OCI-LY1 (cell line): ENCODE results near the gene ADAMTS17.

Experiments used
- H2AFZ ChIP-seq: fragments of 200-600 bp; sonication (generic), shearing (Covaris generic); 2 replicates; pipeline ENCODE4 v1.6.0; 2014; ENCODE audit warnings: antibody characterized with exemption, mild to moderate bottlenecking, low read length
- H3F3A ChIP-seq: fragments of 200-600 bp; sonication (generic), shearing (Covaris generic); 2 replicates; pipeline ENCODE4 v1.6.0; 2014; ENCODE audit warnings: mild to moderate bottlenecking, antibody characterized with exemption, low read length, moderate library complexity; ENCODE audit not compliant: insufficient read depth
- H3K27ac ChIP-seq: fragments of 200-600 bp; sonication (generic); 2 replicates; pipeline ENCODE4 v1.5.1; 2014; ENCODE audit warnings: low read length, mixed run types, mild to moderate bottlenecking, low read depth; ENCODE audit not compliant: poor library complexity, severe bottlenecking
- H3K27me3 ChIP-seq: fragments of 200-600 bp; sonication (generic); 2 replicates; pipeline ENCODE4 v1.6.0; 2014; ENCODE audit warnings: antibody characterized with exemption, mild to moderate bottlenecking, low read length, moderate library complexity; ENCODE audit not compliant: insufficient read depth
- H3K36me3 ChIP-seq: fragments of 200-600 bp; sonication (generic); 2 replicates; pipeline ENCODE4 v1.6.1; 2014; ENCODE audit warnings: mild to moderate bottlenecking, antibody characterized with exemption, low read length, moderate library complexity, mixed read lengths; ENCODE audit not compliant: insufficient read depth
- H3K4me1 ChIP-seq: fragments of 200-600 bp; sonication (generic); 2 replicates; pipeline ENCODE4 v1.5.1; 2014; ENCODE audit warnings: mild to moderate bottlenecking, low read length, moderate library complexity; ENCODE audit not compliant: insufficient read depth, severe bottlenecking
- H3K4me2 ChIP-seq: fragments of 200-600 bp; sonication (generic), shearing (Covaris generic); 2 replicates; pipeline ENCODE4 v1.6.1; 2014; ENCODE audit warnings: low read length
- H3K4me3 ChIP-seq: fragments of 200-600 bp; sonication (generic); 2 replicates; pipeline ENCODE4 v1.5.1; 2014; ENCODE audit warnings: low read length, low read depth, mild to moderate bottlenecking, mixed read lengths; ENCODE audit not compliant: poor library complexity, severe bottlenecking
- H3K79me2 ChIP-seq: fragments of 200-600 bp; shearing (Covaris generic); 2 replicates; pipeline ENCODE4 v1.6.1; 2016; ENCODE audit warnings: mixed run types, low read length, mixed read lengths; ENCODE audit not compliant: insufficient read depth
- H3K9ac ChIP-seq: fragments of 200-600 bp; sonication (generic), shearing (Covaris generic); 2 replicates; pipeline ENCODE4 v1.6.1; 2014; ENCODE audit warnings: mild to moderate bottlenecking, low read length, mixed read lengths
- H3K9me2 ChIP-seq: fragments of 200-600 bp; sonication (generic), shearing (Covaris generic); 2 replicates; pipeline ENCODE4 v1.6.1; 2014; ENCODE audit warnings: low read depth, mild to moderate bottlenecking, low read length, mixed read lengths
- H3K9me3 ChIP-seq: fragments of 200-600 bp; shearing (Covaris generic); 2 replicates; pipeline ENCODE4 v1.6.1; 2014; ENCODE audit warnings: low read length, mixed read lengths
- H4K20me1 ChIP-seq: fragments of 200-600 bp; sonication (generic), shearing (Covaris generic); 2 replicates; pipeline ENCODE4 v1.6.0; 2016; ENCODE audit warnings: mild to moderate bottlenecking, low read length; ENCODE audit not compliant: insufficient read depth
- CTCF ChIP-seq: fragments of 200-600 bp; sonication (generic), shearing (Covaris generic); IDR thresholded peaks from 2 replicates; pipeline ENCODE4 v1.5.1; 2017; ENCODE audit warnings: mild to moderate bottlenecking, antibody characterized with exemption, low read length, moderate library complexity, mixed read lengths
- EZH2 ChIP-seq: fragments of 200-600 bp; sonication (generic), shearing (Covaris generic); IDR thresholded peaks from 2 replicates; pipeline ENCODE4 v1.8.0; 2017; ENCODE audit warnings: borderline replicate concordance, mixed run types, mild to moderate bottlenecking, antibody characterized with exemption, low read length, moderate library complexity, mixed read lengths

Gene ADAMTS17

GRCh38 chr15:100338247-100338646 is 3.5 kb downstream of the ADAMTS17 start:
- Histone ChIP-seq H3K4me2 (no peak overlapping the region), H3K36me3 (no peaks in the 10 kb centered on the region), H3K9me3 (no peaks in the 10 kb centered on the region), H3K9ac (no peak overlapping the region), H3K79me2 (no peaks in the 10 kb centered on the region), H3K27ac (no peak overlapping the region), H3K27me3 (no peaks in the 10 kb centered on the region), H4K20me1 (no peaks in the 10 kb centered on the region), H3K9me2 (no peaks in the 10 kb centered on the region), H3K4me1 (no peaks in the 10 kb centered on the region), H3F3A (no peaks in the 10 kb centered on the region), H3K4me3 (no peak overlapping the region), H2AFZ (no peak overlapping the region)
- no peak for TF ChIP-seq CTCF
- TF ChIP-seq EZH2 = no peak

- Histone ChIP-seq H3K9me2 (no peaks in the 10 kb centered on the region), H3K79me2 (no peaks in the 10 kb centered on the region), H2AFZ (no peak overlapping the region), H3K4me1 (no peaks in the 10 kb centered on the region), H4K20me1 (no peaks in the 10 kb centered on the region), H3K9me3 (no peaks in the 10 kb centered on the region), H3K9ac (no peak overlapping the region), H3K4me2 (no peak overlapping the region), H3K4me3 (no peak overlapping the region), H3K27ac (no peak overlapping the region), H3F3A (no peaks in the 10 kb centered on the region), H3K36me3 (no peaks in the 10 kb centered on the region), H3K27me3 (no peaks in the 10 kb centered on the region)
- no peak for TF ChIP-seq EZH2
- no peak for TF ChIP-seq CTCF
Observed at GRCh38 chr15:100337096-100338044, 4.4 kb downstream of the ADAMTS17 start.

GRCh38 chr15:100336061-100336460 is 5.7 kb downstream of the ADAMTS17 start:
- Histone ChIP-seq H3K4me2 (no peak overlapping the region), H3K36me3 (no peaks in the 10 kb centered on the region), H3K9me3 (no peaks in the 10 kb centered on the region), H3K79me2 (no peaks in the 10 kb centered on the region), H3K27me3 (no peaks in the 10 kb centered on the region), H3K9me2 (no peaks in the 10 kb centered on the region), H2AFZ (no peak overlapping the region), H3K9ac (no peak overlapping the region), H3K27ac (no peak overlapping the region), H4K20me1 (no peaks in the 10 kb centered on the region), H3K4me1 (no peaks in the 10 kb centered on the region), H3F3A (no peaks in the 10 kb centered on the region), H3K4me3 (no peak overlapping the region)
- no peak for TF ChIP-seq CTCF
- TF ChIP-seq EZH2 = no peak
